Measurements from ENCODE around the gene GDE1.

The GDE1 gene

DNA sequence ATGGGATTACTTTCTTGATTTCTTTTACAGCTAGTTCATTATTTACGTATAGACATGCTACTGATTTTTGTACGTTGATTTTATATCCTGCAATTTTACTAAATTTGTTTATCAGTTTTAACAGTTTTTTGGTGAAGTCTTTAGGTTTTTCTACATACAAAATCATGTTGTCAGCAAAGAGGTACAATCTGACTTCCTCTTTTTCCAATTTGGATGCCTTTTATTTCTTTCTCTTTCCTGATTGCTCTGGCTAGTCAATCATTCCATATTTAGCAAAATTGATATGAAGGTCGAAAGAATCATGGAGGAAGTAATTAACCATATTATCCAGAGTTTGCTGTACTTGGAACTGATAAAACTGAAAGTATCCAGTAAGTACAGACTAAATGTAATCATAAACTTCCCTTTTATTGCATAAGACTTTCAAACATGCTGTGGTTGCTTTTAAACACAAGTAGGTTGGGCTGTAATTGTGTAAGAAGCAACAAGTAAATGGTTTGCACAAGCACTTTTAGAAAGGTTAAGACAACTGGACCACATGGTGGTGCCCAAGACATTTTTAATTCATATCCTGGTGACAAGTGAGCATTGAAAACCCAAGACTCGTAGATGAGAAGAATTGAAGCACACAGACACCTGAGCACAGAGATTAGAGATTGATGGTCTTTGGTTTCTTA is 8.4 kb downstream of the GDE1 start:
- no peak for DNase-seq (ENCODE audit: low spot score)
- no peak for TF ChIP-seq CTCF (IDR thresholded peaks at IDR 0.05; ENCODE audit: extremely low read depth, missing control alignments)

DNA sequence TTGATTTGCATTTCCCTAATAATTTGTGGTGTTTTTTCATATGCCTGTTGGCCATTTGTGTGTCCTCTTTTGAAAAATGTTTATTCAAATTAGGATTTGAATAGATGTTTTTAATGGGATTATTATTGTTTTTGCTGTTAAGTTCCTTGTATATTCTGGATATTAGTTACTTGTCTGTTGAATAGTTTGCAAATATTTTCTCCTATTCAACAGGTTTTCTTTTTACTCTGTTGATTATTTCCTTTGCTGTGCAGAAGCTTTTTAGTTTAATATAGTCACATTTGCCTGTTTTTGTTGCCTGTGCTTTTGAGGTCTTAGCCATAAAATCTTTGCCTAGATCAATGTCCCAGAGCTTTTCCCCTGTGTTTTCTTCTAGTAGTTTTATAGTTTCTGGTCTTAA is 9.6 kb downstream of the GDE1 start:
- DNase-seq (ENCODE audit: low spot score), result no peak

DNA sequence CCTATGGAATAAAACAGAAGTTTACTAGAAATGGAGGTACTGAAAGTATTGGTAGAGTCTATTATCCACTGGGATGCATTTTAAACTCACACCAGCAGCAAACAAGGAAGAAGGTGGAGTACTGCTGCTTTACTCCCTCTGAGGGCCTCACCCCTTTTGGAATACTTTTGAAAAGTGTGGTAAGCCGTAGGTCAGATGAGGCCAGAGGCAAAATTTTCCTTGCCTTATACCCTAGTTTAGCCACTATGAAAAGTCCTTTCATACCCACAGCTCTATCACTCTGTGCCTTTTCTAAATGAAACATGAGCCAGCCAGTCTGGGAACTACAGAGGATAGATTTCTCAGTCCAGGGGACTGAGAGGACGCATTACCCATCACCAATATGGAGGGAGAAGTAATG is 14.0 kb downstream of the GDE1 start:
- DNase-seq (ENCODE audit: low spot score), result no peak

More for the DNA sequence above, 9.6 kb downstream of the GDE1 start:
- TF ChIP-seq CTCF (IDR thresholded peaks at IDR 0.05; ENCODE audit: extremely low read depth, missing control alignments), result no peak

GRCh38 chr16:19506965-19507364 is 14.9 kb downstream of the GDE1 start:
- TF ChIP-seq CTCF (IDR thresholded peaks at IDR 0.05; ENCODE audit: extremely low read depth, missing control alignments), result no peak
- no peak for DNase-seq (ENCODE audit: low spot score)

More for the DNA sequence above, 14.0 kb downstream of the GDE1 start:
- TF ChIP-seq CTCF (IDR thresholded peaks at IDR 0.05; ENCODE audit: extremely low read depth, missing control alignments), result no peak

DNA sequence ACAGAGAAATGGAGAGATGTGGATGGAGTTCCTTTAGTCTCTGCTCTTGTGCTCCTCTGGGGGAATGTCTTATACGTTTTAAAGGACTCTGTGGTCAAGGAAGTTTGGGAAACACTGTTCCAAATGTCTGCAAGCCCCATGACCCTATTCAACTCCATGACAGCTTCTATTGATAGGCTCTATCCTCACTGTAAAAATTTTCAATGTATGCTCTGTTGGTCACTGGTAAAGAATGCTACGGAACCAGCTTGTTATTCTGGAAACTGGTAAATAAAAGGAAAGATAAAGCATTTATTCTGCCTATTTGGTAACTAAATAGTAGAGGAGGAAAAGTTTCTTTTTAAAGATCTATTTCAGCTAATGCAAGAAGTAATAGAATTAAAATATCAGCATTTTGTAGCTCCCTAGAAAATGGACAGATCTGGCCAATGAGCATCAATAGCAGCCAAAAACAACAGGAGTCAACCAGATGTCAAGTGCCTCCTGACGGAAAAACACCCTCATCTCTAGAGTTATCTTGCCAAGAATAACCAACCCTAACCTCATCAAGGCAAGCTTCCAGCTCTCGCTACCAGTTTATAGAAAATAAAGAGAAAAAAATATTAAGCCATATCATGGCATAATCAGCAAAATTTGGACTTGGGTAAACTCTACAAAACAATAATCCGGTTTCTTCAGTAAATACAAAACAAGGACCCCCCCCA is 16.1 kb downstream of the GDE1 start:
- TF ChIP-seq CTCF (IDR thresholded peaks at IDR 0.05; ENCODE audit: extremely low read depth, missing control alignments), result no peak
- no peak for DNase-seq (ENCODE audit: low spot score)

DNA sequence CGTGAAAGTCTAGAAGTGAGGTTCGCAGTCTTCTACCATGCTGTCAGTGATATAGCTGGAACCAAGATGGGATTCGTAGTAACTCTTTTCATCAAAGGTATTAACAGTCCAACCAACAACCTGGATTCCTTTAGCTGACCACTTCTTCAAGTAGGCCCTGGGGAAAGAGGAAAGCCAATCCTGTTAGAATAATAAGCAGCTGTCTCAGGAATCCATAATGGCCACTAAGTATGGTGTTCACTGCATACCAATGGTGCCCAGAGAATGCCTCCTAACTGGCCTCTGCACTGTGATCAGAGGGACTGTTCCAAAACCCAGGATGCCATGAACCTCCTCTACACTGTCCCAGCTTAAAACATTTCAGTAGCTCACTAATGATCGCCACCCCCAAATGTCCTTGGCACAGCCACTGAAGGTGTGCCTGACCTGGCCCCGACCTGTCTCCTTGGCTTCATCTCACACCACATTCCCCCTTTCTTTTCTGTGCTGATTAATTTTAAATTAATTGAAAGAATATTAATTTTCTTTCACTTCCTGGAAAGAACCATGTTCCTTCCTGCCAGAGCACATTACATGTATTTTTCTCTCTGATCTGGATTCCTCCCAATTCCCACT is 18.3 kb downstream of the GDE1 start:
- DNase-seq (ENCODE audit: low spot score), result no peak
- no peak for TF ChIP-seq CTCF (IDR thresholded peaks at IDR 0.05; ENCODE audit: extremely low read depth, missing control alignments)
